PC-3 (cell line): ENCODE measurements around the gene WBP2NL.

Experiments used
- CTCF ChIP-seq: fragments of 300-600 bp; sonication (generic); conservative IDR thresholded peaks from 2 replicates; pipeline ENCODE4 v1.5.1; 2017; ENCODE audit warnings: antibody characterized with exemption, low read depth, mild to moderate bottlenecking, low read length
- EZH2 ChIP-seq: fragments of 300-600 bp; sonication (generic); IDR thresholded peaks from one replicate; pipeline ENCODE4 v1.6.1; 2017; ENCODE audit warnings: antibody characterized with exemption, mild to moderate bottlenecking, low read length; ENCODE audit not compliant: unreplicated experiment
- EZH2phosphoT487 ChIP-seq: fragments of 300-600 bp; sonication (generic); IDR thresholded peaks from 2 replicates; pipeline ENCODE4 v1.6.1; 2018; ENCODE audit warnings: mild to moderate bottlenecking, antibody characterized with exemption, low read length, borderline replicate concordance

- no peak for TF ChIP-seq CTCF
- no peak for TF ChIP-seq EZH2
- TF ChIP-seq EZH2phosphoT487 = no peak
Measured at GRCh38 chr22:41979423-41980250, 19.0 kb upstream of the WBP2NL start.
